PFSK-1 (cell line): ENCODE measurements around the gene C2CD5.

Source experiments
- FOXP2 ChIP-seq: optimal IDR thresholded peaks from 2 replicates; pipeline ENCODE3; 2011; ENCODE audit warnings: borderline replicate concordance, control low read depth, inconsistent platforms; ENCODE audit not compliant: insufficient read depth; ENCODE audit errors: extremely low read length, extremely low read depth
- POLR2AphosphoS5 ChIP-seq: IDR thresholded peaks from 2 replicates; pipeline ENCODE4 v1.6.1; 2012; ENCODE audit warnings: low read depth, mild to moderate bottlenecking, control low read depth, low read length, moderate library complexity
- REST ChIP-seq, 2 experiments: IDR thresholded peaks; 2 replicates each; pipeline versions ENCODE4 v1.6.1 to v1.8.0; 2011 to 2012; ENCODE audit warnings: low read depth in 2 of 2, low read length in 2 of 2, control low read depth in 1 of 2, inconsistent platforms in 1 of 2, mild to moderate bottlenecking in 1 of 2, moderate library complexity in 1 of 2; ENCODE audit not compliant: insufficient read depth in 1 of 2
- SIN3A ChIP-seq: IDR thresholded peaks from 2 replicates; pipeline ENCODE4 v1.6.1; 2012; ENCODE audit warnings: mild to moderate bottlenecking, low read length, moderate library complexity, borderline replicate concordance; ENCODE audit not compliant: insufficient read depth
- TAF1 ChIP-seq: IDR thresholded peaks from 2 replicates; pipeline ENCODE4 v1.6.1; 2012; ENCODE audit warnings: low read length, control low read depth, borderline replicate concordance; ENCODE audit not compliant: insufficient read depth

The C2CD5 gene

DNA sequence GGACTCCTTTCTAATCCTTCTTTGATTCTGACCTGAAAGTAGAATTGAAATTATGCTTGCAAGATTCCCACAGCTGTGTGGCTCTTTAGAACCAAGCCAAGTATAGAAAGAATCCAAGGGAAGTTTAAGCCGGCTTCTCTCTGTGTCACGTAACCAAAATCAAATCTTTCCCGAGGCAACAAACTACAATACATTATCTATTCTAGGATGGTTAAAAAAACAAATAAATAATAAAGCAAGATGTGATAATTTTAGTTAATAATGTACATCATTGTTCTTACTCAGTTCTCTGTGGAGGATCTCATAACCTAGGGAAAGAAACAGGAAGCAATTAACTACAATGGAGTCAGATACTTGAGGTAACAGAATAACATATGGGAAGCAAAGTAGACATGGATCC lies 131.8 kb downstream of the C2CD5 start:
- TF ChIP-seq TAF1 = no peak
- no peak for TF ChIP-seq POLR2AphosphoS5
- no peak for TF ChIP-seq SIN3A
- TF ChIP-seq REST (IDR thresholded peaks at IDR 0.05; ENCODE audit: insufficient read depth in 1 of 2, low read depth in 2 of 2, low read length in 2 of 2) = no peak
- TF ChIP-seq FOXP2 = no peak

DNA sequence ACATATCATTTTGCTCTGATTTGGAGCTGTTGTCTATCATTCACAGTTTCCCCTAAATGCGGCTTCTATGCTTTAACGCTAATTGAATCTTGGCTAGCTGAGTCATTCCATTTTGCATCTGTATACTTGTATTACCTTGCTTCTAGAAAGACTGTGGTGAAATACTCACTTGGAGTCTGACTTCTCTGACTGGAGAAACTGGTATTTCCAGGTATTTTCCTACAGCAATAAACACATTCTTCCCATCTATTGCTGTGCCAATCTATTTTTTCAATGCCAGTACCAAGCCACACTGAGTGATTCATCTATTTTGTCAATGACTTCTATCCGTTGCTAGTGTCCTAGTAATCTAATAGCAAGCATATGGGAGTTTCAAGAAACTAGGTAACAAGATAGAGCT lies 133.9 kb downstream of the C2CD5 start:
- TF ChIP-seq REST (IDR thresholded peaks at IDR 0.05; ENCODE audit: insufficient read depth in 1 of 2, low read depth in 2 of 2, low read length in 2 of 2) (no peak), POLR2AphosphoS5 (no peak), FOXP2 (no peak), SIN3A (no peak), TAF1 (no peak)

- no peak for TF ChIP-seq SIN3A
- TF ChIP-seq TAF1 = no peak
- TF ChIP-seq REST (IDR thresholded peaks at IDR 0.05; ENCODE audit: insufficient read depth in 1 of 2, low read depth in 2 of 2, low read length in 2 of 2) = no peak
- TF ChIP-seq FOXP2 = no peak
- TF ChIP-seq POLR2AphosphoS5 = no peak
These were observed 134.8 kb downstream of the C2CD5 start for GRCh38 chr12:22409377-22410164.

DNA sequence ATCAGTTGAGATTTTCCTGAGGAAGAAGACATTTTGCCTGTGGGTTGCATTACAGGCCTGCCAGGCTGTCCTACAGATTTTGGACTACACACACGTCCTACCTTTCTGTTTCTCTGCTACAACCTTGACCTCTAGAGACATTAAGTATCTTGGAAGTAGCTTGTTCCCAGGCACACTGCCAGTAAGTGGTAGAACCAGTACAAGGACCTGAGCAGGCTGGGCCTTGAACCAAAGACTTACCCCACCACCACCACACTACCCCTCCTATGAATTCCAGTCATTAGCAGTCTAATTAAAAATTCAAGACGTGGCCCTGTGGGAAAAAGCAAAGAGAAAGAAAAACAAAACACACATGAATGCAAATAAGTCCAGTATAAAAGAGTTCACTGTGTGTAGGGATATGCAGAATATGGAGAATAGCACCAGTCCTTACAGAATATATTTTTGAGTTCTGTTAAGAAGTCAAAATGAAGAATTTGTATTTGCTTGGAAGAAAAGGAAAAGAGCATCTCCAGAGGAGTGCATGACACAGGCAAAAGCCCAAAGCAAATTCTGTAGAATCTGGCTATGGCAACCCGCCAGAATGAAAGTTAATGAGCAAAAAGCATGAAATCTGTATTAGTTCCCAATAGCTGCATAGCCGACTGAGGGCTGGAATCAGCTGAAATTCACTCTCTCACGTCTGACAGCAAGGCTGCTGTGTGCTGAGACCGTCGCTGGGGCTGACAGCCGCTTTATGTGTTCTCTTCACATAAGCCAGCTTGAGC lies 135.5 kb downstream of the C2CD5 start:
- TF ChIP-seq POLR2AphosphoS5 (no peak), REST (IDR thresholded peaks at IDR 0.05; ENCODE audit: insufficient read depth in 1 of 2, low read depth in 2 of 2, low read length in 2 of 2) (no peak), TAF1 (no peak), SIN3A (no peak), FOXP2 (no peak)
